Suprapubic skin (tissue), 4 donors: Measurements from ENCODE around the gene ADM2. TPM values are rescaled to one million over a fixed set of nuclear protein-coding genes. Genes with fewer than 3 reads are reported as not detected.
"Not testable (repeated sequence)": the region's sequence is repeated elsewhere in the genome, so short reads cannot be mapped to it uniquely, and the experiment has no call there.

ENCODE experiments used
- DNase-seq, 2 donors: peaks; one replicate each; pipeline ENCODE4 v3.0.0-alpha.2; 2019; ENCODE audit warnings: low spot score in 2 of 2
- H3K27ac ChIP-seq: fragments of 200-600 bp; sonication (generic); one replicate; pipeline ENCODE4 v1.5.1; 2019
- H3K27me3 ChIP-seq: fragments of 200-600 bp; sonication (generic); one replicate; pipeline ENCODE4 v1.5.1; 2019
- H3K36me3 ChIP-seq: fragments of 200-600 bp; sonication (generic); one replicate; pipeline ENCODE4 v1.5.1; 2019
- H3K4me1 ChIP-seq: fragments of 200-600 bp; sonication (generic); one replicate; pipeline ENCODE4 v1.5.1; 2019
- H3K4me3 ChIP-seq: fragments of 200-600 bp; sonication (generic); one replicate; pipeline ENCODE4 v1.5.1; 2019; ENCODE audit warnings: mild to moderate bottlenecking
- H3K9me3 ChIP-seq: fragments of 200-600 bp; sonication (generic); one replicate; pipeline ENCODE4 v1.5.1; 2019
- CTCF ChIP-seq, 2 donors: fragments of 200-600 bp in 1 of 2; fragments of 450-650 bp in 1 of 2; sonication (generic) in 1 of 2; IDR thresholded peaks; one replicate each; pipeline ENCODE4 v1.5.1; 2016 to 2019; ENCODE audit warnings: antibody characterized with exemption in 2 of 2, mild to moderate bottlenecking in 1 of 2, moderate library complexity in 1 of 2
- EP300 ChIP-seq: sonication (generic); formaldehyde crosslinking; IDR thresholded peaks from one replicate; pipeline ENCODE4 v1.6.1; 2017; ENCODE audit warnings: antibody characterized with exemption
- POLR2A ChIP-seq, 2 donors: fragments of 450-650 bp; IDR thresholded peaks; one replicate each; pipeline ENCODE4 v1.6.1; 2017; ENCODE audit warnings: antibody characterized with exemption in 2 of 2, mild to moderate bottlenecking in 2 of 2, moderate library complexity in 2 of 2
- POLR2AphosphoS5 ChIP-seq, 3 donors: sonication (generic); formaldehyde crosslinking; IDR thresholded peaks; one replicate each; pipeline ENCODE4 v1.6.1; 2017; ENCODE audit warnings: antibody characterized with exemption in 3 of 3
- WGBS: methylation state at CpG from one replicate; pipeline ENCODE4 v1.1.5; 2018; 5-methylcytosine and 5-hydroxymethylcytosine counted together
- total RNA-seq, 4 donors: library from RNA; depleted of rRNA; stranded (reverse); fragments of >200 nt; gene quantifications; one replicate each; pipeline ENCODE4 v1.1.0, GENCODE V29; 2016

Gene ADM2
- total RNA-seq, 4 donors from 2014 or later = 0.24 to 2.7 (median 0.30) TPM; not detected in 1

- Histone ChIP-seq H3K27ac (no peak overlapping the region), H3K4me1 (peaks cover 18% of the 10 kb centered on the region), H3K27me3 (no peaks in the 10 kb centered on the region), H3K4me3 (no peak overlapping the region), H3K9me3 (no peaks in the 10 kb centered on the region), H3K36me3 (peaks cover 83% of the 10 kb centered on the region)
- TF ChIP-seq POLR2A (IDR thresholded peaks at IDR 0.05) = no peak
- no peak for TF ChIP-seq POLR2AphosphoS5 (IDR thresholded peaks at IDR 0.05)
- TF ChIP-seq EP300 = no peak
- no peak for TF ChIP-seq CTCF (IDR thresholded peaks at IDR 0.05)
- 100% methylated on average over 4 of the region's 8 CpGs for WGBS
- DNase-seq = no peak
Observed at GRCh38 chr22:50519151-50519550, 37.8 kb downstream of the ADM2 start.

- 97% methylated on average over 8 of the region's 8 CpGs for WGBS
- not testable (repeated sequence) for H3K9me3 ChIP-seq, DNase-seq, H3K27me3 ChIP-seq, H3K27ac ChIP-seq, H3K4me3 ChIP-seq
- H3K4me1 ChIP-seq = peaks cover 28% of the 10 kb centered on the region
- H3K36me3 ChIP-seq = peaks cover 79% of the 10 kb centered on the region
Observed at GRCh38 chr22:50520184-50520583, 38.8 kb downstream of the ADM2 start.

- no peak for DNase-seq
- Histone ChIP-seq H3K27me3 (no peaks in the 10 kb centered on the region), H3K36me3 (peaks cover 79% of the 10 kb centered on the region), H3K27ac (no peak overlapping the region), H3K4me1 (peaks cover 30% of the 10 kb centered on the region), H3K4me3 (no peak overlapping the region), H3K9me3 (no peaks in the 10 kb centered on the region)
- TF ChIP-seq EP300 (no peak), POLR2AphosphoS5 (IDR thresholded peaks at IDR 0.05) (no peak), CTCF (IDR thresholded peaks at IDR 0.05) (no peak), POLR2A (IDR thresholded peaks at IDR 0.05) (no peak)
- WGBS = 95% methylated on average over 9 of the region's 13 CpGs
Observed at GRCh38 chr22:50520826-50521453, 39.6 kb downstream of the ADM2 start.

GRCh38 chr22:50521710-50522109 is 40.4 kb downstream of the ADM2 start:
- Histone ChIP-seq H3K27ac (no peak overlapping the region), H3K4me3 (no peak overlapping the region), H3K27me3 (no peaks in the 10 kb centered on the region), H3K36me3 (peaks cover 74% of the 10 kb centered on the region), H3K4me1 (peaks cover 32% of the 10 kb centered on the region), H3K9me3 (no peaks in the 10 kb centered on the region)
- TF ChIP-seq EP300 (no peak), CTCF (IDR thresholded peaks at IDR 0.05) (no peak), POLR2A (IDR thresholded peaks at IDR 0.05) (no peak)
- no peak for DNase-seq
- WGBS = 90% methylated on average over 2 of the region's 10 CpGs

- no peak overlapping the region for H3K27ac ChIP-seq
- H3K4me1 ChIP-seq = peaks cover 37% of the 10 kb centered on the region
- H3K9me3 ChIP-seq = no peaks in the 10 kb centered on the region
- H3K4me3 ChIP-seq = no peak overlapping the region
- TF ChIP-seq CTCF (IDR thresholded peaks at IDR 0.05) (no peak), POLR2A (IDR thresholded peaks at IDR 0.05) (no peak), EP300 (no peak), POLR2AphosphoS5 (IDR thresholded peaks at IDR 0.05) (no peak)
- no peaks in the 10 kb centered on the region for H3K27me3 ChIP-seq
- WGBS = 86% methylated on average over 8 of the region's 15 CpGs
- no peak for DNase-seq
- H3K36me3 ChIP-seq = peaks cover 68% of the 10 kb centered on the region
Observed at GRCh38 chr22:50522208-50522805, 41.0 kb downstream of the ADM2 start.
